ENCODE data around the gene DIP2C. TPM values are rescaled to one million over a fixed set of nuclear protein-coding genes. Genes with fewer than 3 reads are reported as not detected.

The DIP2C gene
- total RNA-seq, 1 donor from 2014 or later = 18.4 TPM

DNA sequence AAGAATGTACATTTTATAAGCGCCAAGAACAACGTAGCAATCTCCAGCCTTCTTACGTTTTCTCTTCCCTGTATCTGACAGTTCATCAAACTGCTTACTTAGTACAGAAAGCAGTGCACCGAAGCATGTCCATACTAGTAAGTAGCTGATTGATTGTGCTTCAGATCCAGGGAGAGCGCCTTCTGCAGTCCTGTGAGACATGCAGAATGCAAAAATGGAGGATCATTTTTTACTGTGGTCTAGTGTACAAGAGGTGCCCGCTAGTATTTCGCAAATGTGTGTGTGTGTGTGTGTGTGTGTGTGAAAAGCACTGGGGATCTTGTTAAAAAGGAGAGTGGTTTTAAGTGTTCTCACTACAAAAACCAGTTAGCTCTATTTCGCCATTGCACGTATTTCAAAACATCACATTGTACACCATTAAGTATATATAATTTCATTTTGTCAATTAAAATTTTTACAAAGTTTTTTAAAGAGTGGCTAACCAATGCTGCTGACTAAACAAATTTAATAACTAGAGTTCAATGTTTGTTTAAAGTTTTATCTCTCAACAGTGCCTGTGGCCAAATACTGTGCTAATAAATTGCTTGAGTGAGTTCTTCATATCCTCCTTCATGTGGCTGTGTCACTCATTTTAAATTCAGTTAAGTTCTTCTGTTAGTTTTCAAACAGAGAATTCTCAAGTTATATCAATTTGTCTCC, 454.6 kb downstream of the DIP2C start:
- H3K27ac ChIP-seq = no peak overlapping the region
- TF ChIP-seq POLR2AphosphoS5 (IDR thresholded peaks at IDR 0.05; ENCODE audit: insufficient read depth in 1 of 2, low read depth in 1 of 2) (no peak), POLR2A (IDR thresholded peaks at IDR 0.05) (no peak)
- TF ChIP-seq, protein P1, sequence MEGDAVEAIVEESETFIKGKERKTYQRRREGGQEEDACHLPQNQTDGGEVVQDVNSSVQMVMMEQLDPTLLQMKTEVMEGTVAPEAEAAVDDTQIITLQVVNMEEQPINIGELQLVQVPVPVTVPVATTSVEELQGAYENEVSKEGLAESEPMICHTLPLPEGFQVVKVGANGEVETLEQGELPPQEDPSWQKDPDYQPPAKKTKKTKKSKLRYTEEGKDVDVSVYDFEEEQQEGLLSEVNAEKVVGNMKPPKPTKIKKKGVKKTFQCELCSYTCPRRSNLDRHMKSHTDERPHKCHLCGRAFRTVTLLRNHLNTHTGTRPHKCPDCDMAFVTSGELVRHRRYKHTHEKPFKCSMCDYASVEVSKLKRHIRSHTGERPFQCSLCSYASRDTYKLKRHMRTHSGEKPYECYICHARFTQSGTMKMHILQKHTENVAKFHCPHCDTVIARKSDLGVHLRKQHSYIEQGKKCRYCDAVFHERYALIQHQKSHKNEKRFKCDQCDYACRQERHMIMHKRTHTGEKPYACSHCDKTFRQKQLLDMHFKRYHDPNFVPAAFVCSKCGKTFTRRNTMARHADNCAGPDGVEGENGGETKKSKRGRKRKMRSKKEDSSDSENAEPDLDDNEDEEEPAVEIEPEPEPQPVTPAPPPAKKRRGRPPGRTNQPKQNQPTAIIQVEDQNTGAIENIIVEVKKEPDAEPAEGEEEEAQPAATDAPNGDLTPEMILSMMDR (IDR thresholded peaks at IDR 0.05) = no peak
- peaks cover 0 to 14% of the 10 kb centered on the region in 2 donors for H3K36me3 ChIP-seq
- H3K9me3 ChIP-seq = no peaks in the 10 kb centered on the region
- no peak for DNase-seq (ENCODE audit: extremely low spot score in 2 of 2)
- H3K4me3 ChIP-seq = no peak overlapping the region
- intact Hi-C loops (cut with DNase I) = no loop called here
- no peaks in the 10 kb centered on the region for H3K27me3 ChIP-seq
- H3K4me1 ChIP-seq = no peaks in the 10 kb centered on the region

DNA sequence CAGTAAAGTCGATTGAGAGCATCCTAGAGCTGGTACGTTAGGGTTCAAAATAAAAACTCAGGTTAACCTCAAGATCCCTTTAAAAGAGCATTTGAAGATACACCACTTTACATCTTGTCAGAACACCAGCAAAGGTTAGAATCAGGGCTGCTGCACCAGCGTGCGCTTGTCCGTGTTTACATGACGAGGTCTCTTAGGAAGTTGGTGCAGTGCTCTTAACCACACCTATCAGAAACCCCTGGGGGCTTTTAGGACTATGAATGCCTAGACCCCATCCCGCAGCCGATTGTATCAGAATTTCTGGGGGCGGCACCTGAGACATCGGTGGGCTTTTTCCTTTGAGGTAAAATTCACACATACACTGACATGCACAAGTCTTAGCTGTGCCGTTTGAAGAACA, 456.6 kb downstream of the DIP2C start:
- Histone ChIP-seq H3K9me3 (no peaks in the 10 kb centered on the region), H3K27ac (no peak overlapping the region), H3K27me3 (no peaks in the 10 kb centered on the region), H3K4me3 (no peak overlapping the region), H3K4me1 (no peaks in the 10 kb centered on the region), H3K36me3 (peaks cover 0 to 7% of the 10 kb centered on the region in 2 donors)
- TF ChIP-seq POLR2A (IDR thresholded peaks at IDR 0.05) = no peak
- TF ChIP-seq, protein P1 (IDR thresholded peaks at IDR 0.05) = no peak
- TF ChIP-seq POLR2AphosphoS5 (IDR thresholded peaks at IDR 0.05; ENCODE audit: insufficient read depth in 1 of 2, low read depth in 1 of 2) = no peak
- no peak for DNase-seq (ENCODE audit: extremely low spot score in 2 of 2)
- intact Hi-C loops (cut with DNase I) = no loop called here

DNA sequence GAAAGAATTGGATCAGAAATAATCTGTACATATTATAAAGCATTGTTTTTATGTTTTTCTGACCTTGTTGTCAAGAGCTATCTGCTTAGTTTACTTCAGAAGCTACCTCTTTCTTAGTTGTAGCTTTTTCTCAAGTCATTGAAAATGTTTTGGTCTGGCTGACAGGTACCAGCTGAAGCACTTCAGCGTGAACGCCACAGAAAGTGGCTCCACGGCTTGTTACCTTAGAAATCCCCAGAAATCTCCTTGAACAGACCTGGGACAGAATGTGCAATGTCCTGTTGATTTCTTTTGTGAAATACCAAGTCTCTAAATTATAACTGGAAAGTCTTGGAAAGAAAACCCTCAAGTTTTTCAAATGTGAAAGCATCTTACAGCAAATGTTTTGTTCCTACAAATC, 457.4 kb downstream of the DIP2C start:
- Histone ChIP-seq H3K27me3 (no peaks in the 10 kb centered on the region), H3K27ac (no peak overlapping the region), H3K4me1 (peaks cover 7% of the 10 kb centered on the region), H3K9me3 (no peaks in the 10 kb centered on the region), H3K36me3 (peaks cover 0 to under 1% of the 10 kb centered on the region in 2 donors), H3K4me3 (no peak overlapping the region)
- intact Hi-C loops (cut with DNase I) = no loop called here
- TF ChIP-seq, protein P1 (IDR thresholded peaks at IDR 0.05) = no peak
- TF ChIP-seq POLR2A (IDR thresholded peaks at IDR 0.05) (no peak), POLR2AphosphoS5 (IDR thresholded peaks at IDR 0.05; ENCODE audit: insufficient read depth in 1 of 2, low read depth in 1 of 2) (no peak)
- DNase-seq (ENCODE audit: extremely low spot score in 2 of 2) = no peak

DNA sequence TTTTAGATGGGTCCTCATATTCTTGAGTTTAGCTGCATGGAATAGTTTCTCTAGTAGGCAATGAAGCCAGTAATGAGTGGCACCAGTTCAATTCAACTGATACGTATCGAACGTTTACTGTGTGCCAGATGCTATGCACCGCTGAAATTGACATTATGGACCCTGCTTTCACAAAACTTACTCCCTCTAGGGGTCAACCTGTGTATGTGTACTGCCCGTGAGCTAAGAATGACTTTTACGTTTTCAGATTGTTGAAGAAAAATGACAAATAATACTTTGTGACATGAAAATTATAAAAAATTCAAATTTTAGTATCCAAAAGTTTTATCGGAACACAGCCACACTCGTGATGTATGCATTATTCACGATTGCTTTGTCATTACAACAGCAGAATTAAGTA, 458.7 kb downstream of the DIP2C start:
- intact Hi-C loops (cut with DNase I) = no loop called here
- no peak for TF ChIP-seq POLR2A (IDR thresholded peaks at IDR 0.05)
- TF ChIP-seq, protein P1 (IDR thresholded peaks at IDR 0.05) = no peak
- no peak for TF ChIP-seq POLR2AphosphoS5 (IDR thresholded peaks at IDR 0.05; ENCODE audit: insufficient read depth in 1 of 2, low read depth in 1 of 2)

DNA sequence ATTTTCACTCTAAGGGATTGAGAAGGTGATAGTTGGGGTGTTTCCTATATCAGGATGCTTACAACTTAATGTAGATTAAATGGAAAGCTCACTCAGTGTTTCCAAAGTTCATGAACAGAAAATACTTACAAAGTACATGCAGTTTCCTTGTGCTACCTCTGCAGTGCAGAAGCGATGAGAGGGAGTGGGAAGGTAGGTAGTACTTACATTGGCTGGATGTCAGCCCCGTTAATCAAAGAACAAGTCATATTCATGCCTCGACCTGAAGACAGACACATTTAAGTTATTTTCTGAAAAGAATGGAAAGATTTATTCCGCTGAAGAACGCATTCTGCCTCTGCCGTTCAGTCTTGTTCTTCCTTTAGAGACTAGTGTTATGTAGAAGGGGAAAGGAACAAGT, 461.1 kb downstream of the DIP2C start:
- H3K4me1 ChIP-seq = peaks cover 12% of the 10 kb centered on the region
- H3K4me3 ChIP-seq = no peak overlapping the region
- no peak overlapping the region for H3K27ac ChIP-seq
- no peaks in the 10 kb centered on the region for H3K9me3 ChIP-seq
- intact Hi-C loops (cut with DNase I) = no loop called here
- H3K36me3 ChIP-seq = no peaks in the 10 kb centered on the region
- DNase-seq (ENCODE audit: extremely low spot score in 2 of 2) = no peak
- no peaks in the 10 kb centered on the region for H3K27me3 ChIP-seq
- no peak for TF ChIP-seq POLR2AphosphoS5 (IDR thresholded peaks at IDR 0.05; ENCODE audit: insufficient read depth in 1 of 2, low read depth in 1 of 2)

More for the DNA sequence above, 458.7 kb downstream of the DIP2C start:
- Histone ChIP-seq H3K4me1 (peaks cover 12% of the 10 kb centered on the region), H3K4me3 (no peak overlapping the region), H3K36me3 (no peaks in the 10 kb centered on the region), H3K9me3 (no peaks in the 10 kb centered on the region), H3K27me3 (no peaks in the 10 kb centered on the region), H3K27ac (no peak overlapping the region)
- no peak for DNase-seq (ENCODE audit: extremely low spot score in 2 of 2)
